ENCODE data around the gene NTN1.

- TF ChIP-seq EZH2 (IDR thresholded peaks at IDR 0.05), result no peak
- TF ChIP-seq, protein P1, sequence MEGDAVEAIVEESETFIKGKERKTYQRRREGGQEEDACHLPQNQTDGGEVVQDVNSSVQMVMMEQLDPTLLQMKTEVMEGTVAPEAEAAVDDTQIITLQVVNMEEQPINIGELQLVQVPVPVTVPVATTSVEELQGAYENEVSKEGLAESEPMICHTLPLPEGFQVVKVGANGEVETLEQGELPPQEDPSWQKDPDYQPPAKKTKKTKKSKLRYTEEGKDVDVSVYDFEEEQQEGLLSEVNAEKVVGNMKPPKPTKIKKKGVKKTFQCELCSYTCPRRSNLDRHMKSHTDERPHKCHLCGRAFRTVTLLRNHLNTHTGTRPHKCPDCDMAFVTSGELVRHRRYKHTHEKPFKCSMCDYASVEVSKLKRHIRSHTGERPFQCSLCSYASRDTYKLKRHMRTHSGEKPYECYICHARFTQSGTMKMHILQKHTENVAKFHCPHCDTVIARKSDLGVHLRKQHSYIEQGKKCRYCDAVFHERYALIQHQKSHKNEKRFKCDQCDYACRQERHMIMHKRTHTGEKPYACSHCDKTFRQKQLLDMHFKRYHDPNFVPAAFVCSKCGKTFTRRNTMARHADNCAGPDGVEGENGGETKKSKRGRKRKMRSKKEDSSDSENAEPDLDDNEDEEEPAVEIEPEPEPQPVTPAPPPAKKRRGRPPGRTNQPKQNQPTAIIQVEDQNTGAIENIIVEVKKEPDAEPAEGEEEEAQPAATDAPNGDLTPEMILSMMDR (IDR thresholded peaks at IDR 0.05), result no peak
- no peak for TF ChIP-seq EZH2phosphoT487 (IDR thresholded peaks at IDR 0.05)
Observed at GRCh38 chr17:9090641-9091096, 69.4 kb downstream of the NTN1 start.
